Activated CD8-positive, alpha-beta memory T cell treated with anti-CD3 and anti-CD28 coated beads, Interleukin-2, amount 50 U/mL, for 1 hour (primary cell): ENCODE results near the gene PIEZO1.

Source experiments
- DNase-seq: peaks from one replicate; pipeline ENCODE4 v3.0.0-alpha.2; 2020; ENCODE audit errors: extremely low read depth

Gene PIEZO1

GRCh38 chr16:88817785-88818574 lies 33.0 kb upstream of the PIEZO1 start:
- DNase-seq, result no peak

- DNase-seq, result no peak
These were observed 31.9 kb upstream of the PIEZO1 start for GRCh38 chr16:88816736-88817535.

- DNase-seq, result no peak
These were observed 31.0 kb upstream of the PIEZO1 start for GRCh38 chr16:88815901-88816589.

DNA sequence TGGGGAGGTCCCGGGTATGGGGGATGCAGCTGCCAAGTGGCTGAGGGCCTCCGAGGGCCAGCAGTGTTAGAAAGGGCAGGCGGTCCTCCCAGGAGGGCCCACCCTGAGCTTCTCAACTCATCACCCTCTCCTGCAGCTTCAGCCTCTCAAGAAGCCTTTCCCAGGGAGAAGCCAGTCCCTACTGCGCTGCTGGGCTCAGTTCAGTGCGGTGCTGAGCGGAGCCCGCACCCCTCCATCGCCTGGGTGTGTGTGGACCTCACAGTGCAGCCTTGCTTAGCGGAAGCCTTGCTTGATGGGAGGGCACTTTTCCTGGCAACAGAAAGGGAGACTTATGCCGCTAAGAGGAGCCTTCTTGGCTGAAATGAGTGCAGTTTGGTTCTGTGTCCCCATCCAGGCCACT lies 30.2 kb upstream of the PIEZO1 start:
- no peak for DNase-seq

GRCh38 chr16:88814144-88814502 lies 29.1 kb upstream of the PIEZO1 start:
- no peak for DNase-seq

- no peak for DNase-seq
These were observed 28.5 kb upstream of the PIEZO1 start for GRCh38 chr16:88813269-88814143.

- no peak for DNase-seq
These were observed 27.7 kb upstream of the PIEZO1 start for GRCh38 chr16:88812513-88813268.

GRCh38 chr16:88811769-88812512 lies 26.9 kb upstream of the PIEZO1 start, which contains the start of gene APRT:
TSS of gene APRT (minus strand) at chr16:88811928. CDS start at chr16:88811899, 29 bp downstream.
- DNase-seq, result peak; percentile 79

GRCh38 chr16:88810912-88811768 lies 26.1 kb upstream of the PIEZO1 start:
- DNase-seq, result no peak

DNA sequence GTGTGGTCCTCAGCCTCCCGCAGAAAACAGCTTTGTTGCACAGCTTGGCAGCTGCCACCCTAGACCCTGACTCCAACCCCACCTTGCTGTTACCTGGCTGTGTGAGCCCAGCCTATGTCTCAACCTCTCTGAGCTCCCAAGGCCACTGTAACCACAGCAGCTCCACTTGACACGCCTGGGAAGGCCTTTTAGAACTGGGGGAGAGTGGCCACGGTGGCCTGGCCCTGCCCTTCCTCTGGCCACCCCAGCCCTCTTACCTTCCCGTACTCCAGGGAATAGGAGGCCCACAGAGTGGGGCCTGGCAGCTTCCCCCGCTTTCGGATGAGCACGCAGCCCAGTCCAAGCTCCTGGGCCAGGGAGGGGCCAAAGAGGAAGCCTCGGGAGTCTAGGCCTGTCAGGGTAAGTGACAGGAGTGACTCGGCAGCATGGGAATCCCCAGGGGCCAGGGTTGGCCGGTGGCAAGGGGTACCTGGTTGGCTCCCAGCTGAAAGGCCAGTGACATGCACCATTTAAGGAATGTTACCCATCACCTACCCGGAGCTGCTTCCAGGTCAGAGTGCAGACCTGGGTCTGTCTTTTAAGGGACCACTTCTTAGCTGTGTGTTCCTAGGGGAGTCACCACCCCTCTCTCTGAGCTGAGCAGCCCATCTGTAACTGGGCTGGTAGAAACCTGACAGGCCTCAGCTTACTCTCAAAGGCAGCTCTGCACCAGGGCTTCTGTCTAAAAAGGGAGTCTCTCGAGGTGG lies 25.3 kb upstream of the PIEZO1 start:
- DNase-seq, result no peak

GRCh38 chr16:88809676-88810165 lies 24.7 kb upstream of the PIEZO1 start:
- DNase-seq, result no peak

DNA sequence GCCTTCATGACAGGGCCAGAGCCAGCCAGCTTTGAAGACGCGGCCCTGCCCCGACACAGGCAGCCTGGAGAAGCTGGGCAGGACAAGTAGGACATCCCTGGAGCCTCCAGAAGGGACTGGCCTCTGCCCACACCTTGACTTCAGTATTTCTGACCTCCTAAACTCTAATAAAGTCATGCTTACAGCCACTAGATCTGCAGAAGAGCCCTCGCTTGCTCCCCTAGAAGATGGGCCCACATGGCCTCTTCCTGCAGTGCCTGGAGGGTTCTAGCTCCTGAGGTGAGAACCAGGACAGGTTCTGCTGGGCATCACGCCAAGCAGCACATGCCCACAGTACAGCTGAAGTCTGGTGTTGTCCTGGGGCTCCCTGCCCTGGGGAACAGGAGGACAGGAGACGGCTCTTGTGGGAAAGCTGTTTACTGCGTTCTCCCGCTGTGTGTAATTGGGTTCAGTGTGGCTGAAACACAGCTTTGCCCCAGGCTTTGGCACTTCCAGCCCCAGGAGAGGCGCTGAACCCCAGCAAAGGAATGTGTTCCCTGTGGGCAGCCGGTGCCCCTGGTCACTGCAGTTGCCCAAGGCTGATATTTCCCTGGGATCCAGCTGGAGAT lies 24.2 kb upstream of the PIEZO1 start:
- DNase-seq, result no peak

- no peak for DNase-seq
These were observed 22.8 kb upstream of the PIEZO1 start for GRCh38 chr16:88807626-88808453.

DNA sequence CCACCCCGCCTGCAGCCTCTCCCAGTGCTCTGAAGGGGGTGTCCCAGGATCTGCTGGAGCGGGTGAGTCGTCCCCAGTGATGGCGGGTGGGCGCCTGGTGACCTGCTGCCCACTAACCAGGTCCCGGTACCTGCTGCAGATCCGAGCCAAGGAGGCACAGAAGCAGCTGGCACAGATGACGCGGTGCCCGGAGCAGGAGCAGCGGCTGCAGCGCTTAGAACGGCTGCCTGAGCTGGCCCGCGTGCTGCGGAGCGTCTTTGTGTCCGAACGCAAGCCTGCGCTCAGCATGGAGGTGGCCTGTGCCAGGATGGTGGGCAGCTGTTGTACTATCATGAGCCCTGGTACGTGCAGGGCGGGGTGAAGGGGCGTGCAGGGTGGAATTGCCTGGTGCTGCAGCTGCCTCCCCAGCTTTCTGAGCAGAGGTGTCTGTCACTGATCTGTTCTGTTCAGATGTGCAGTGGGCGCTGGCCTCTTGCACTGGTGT lies 22.2 kb upstream of the PIEZO1 start:
- no peak for DNase-seq

DNA sequence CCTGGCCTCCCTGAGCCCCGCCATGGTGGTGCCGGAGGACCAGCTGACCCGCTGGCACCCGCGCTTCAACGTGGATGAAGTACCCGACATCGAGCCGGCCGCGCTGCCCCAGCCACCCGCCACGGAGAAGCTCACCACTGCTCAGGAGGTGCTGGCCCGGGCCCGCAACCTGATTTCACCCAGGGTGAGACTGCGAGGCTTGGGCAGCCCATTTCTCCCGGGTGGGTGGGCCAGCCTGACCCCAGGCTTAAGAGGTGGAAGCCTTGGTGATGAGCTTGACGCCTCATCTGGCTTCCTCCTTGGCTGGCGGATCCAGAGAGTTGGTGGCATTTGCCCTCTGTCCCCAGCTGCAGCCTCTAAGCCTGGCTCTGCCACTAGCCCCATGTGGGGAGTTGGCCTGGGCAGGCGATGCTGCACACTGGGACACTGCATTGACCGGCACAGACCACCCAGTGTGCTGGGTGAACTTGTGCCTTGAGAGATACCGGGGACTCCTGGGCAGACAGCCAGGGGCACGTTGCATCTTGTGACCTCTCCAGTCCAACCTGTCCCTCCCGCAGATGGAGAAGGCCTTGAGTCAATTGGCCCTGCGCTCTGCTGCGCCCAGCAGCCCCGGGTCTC lies 21.6 kb upstream of the PIEZO1 start:
- no peak for DNase-seq

DNA sequence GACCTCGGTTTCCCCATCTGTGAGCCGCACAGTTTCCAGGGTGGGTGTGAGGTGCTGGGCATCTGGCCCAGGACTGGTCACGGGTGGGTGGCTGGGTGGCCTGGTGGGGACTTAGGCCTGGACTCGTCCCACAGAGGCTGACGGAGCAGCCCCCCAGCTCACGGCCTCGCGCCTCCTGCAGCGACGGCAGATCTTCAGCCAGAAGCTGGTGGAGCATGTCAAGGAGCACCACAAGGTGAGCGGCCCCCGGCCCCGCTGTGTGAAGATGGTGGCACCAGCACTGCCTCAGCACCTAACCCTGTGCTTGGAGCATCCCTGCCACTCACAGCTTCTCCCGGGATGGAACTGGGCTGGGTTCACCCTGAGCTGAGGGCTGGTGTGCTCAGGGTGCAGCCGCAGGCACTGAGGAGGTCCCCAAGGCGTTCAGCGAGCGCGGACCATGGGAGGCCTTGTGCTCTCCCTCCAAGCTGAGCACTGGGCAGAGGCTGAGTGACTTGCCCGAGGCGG lies 20.9 kb upstream of the PIEZO1 start:
- DNase-seq, result no peak
